22Rv1 (cell line): Measurements from ENCODE around the gene ZNF300.
A peak's percentile ranks its signal among the peaks of the same experiment; 100 is the strongest.
"Not testable (repeated sequence)": the region's sequence is repeated elsewhere in the genome, so short reads cannot be mapped to it uniquely, and the experiment has no call there.

Experiments
- H3K27ac ChIP-seq: fragments of 450-650 bp; 2 replicates; pipeline ENCODE4 v1.5.1; 2017
- CTCF ChIP-seq: fragments of 450-650 bp; IDR thresholded peaks from 2 replicates; pipeline ENCODE4 v1.5.1; 2017; ENCODE audit warnings: mild to moderate bottlenecking
- ZFX ChIP-seq: fragments of 450-650 bp; IDR thresholded peaks from 2 replicates; pipeline ENCODE4 v1.6.1; 2017; ENCODE audit warnings: antibody characterized with exemption, borderline replicate concordance

ZNF300 gene

GRCh38 chr5:150912312-150912814 lies 7.6 kb upstream of the ZNF300 start:
- TF ChIP-seq ZFX (no peak), CTCF (no peak)
- no peak overlapping the region for H3K27ac ChIP-seq

GRCh38 chr5:150905312-150905683 lies 518 bp upstream of the ZNF300 start:
- peak overlapping the region; percentile 74 for H3K27ac ChIP-seq
- no peak for TF ChIP-seq ZFX

- TF ChIP-seq CTCF (no peak), ZFX (no peak)
- H3K27ac ChIP-seq: no peak overlapping the region
Measured at GRCh38 chr5:150901446-150901845, 3.3 kb downstream of the ZNF300 start.

GRCh38 chr5:150895431-150896428 lies 9.1 kb downstream of the ZNF300 start:
- TF ChIP-seq CTCF (no peak), ZFX (no peak)
- H3K27ac ChIP-seq: no peak overlapping the region

GRCh38 chr5:150879358-150879757 lies 25.4 kb downstream of the ZNF300 start:
- TF ChIP-seq CTCF (no peak), ZFX (no peak)
- no peak overlapping the region for H3K27ac ChIP-seq

- no peak overlapping the region for H3K27ac ChIP-seq
Measured at GRCh38 chr5:150862070-150862469, 42.7 kb downstream of the ZNF300 start.

GRCh38 chr5:150860246-150860821 lies 44.4 kb downstream of the ZNF300 start:
- TF ChIP-seq CTCF (no peak), ZFX (no peak)
- no peak overlapping the region for H3K27ac ChIP-seq

More at GRCh38 chr5:150862070-150862469, 42.7 kb downstream of the ZNF300 start:
- TF ChIP-seq ZFX (no peak), CTCF (no peak)

- not testable (repeated sequence) for H3K27ac ChIP-seq
Measured at GRCh38 chr5:150856700-150857099, 48.1 kb downstream of the ZNF300 start.
